Lung (tissue), 12 donors: ENCODE measurements around the gene TNFSF9. TPM values are rescaled to one million over a fixed set of nuclear protein-coding genes. Genes with fewer than 3 reads are reported as not detected.

Experiments
- ATAC-seq: fragments of 200-7000 bp; cut with Tn5 transposase; one replicate; pipeline ENCODE4 v1.9.1; 2020; ENCODE audit warnings: moderate number of reproducible peaks; ENCODE audit not compliant: insufficient read depth, low FRiP score
- DNase-seq, 3 donors: peaks; one replicate each; pipeline ENCODE4 v3.0.0-alpha.2; 2013 to 2017
- H3K27ac ChIP-seq, 2 donors: one replicate each; pipeline ENCODE4 v1.5.1; 2013; ENCODE audit warnings: mild to moderate bottlenecking in 2 of 2, moderate library complexity in 2 of 2, control low read depth in 1 of 2, inconsistent platforms in 1 of 2, low read depth in 1 of 2, low read length in 1 of 2
- H3K27me3 ChIP-seq, 3 donors: one replicate each; pipeline ENCODE4 v1.5.1; 2013; ENCODE audit warnings: low read length in 2 of 3; ENCODE audit not compliant: control insufficient read depth in 3 of 3, insufficient read depth in 3 of 3
- H3K36me3 ChIP-seq, 4 donors: one replicate each; pipeline ENCODE4 v1.5.1; 2013; ENCODE audit warnings: low read length in 4 of 4, mild to moderate bottlenecking in 1 of 4, moderate library complexity in 1 of 4; ENCODE audit not compliant: control insufficient read depth in 4 of 4, insufficient read depth in 4 of 4
- H3K4me1 ChIP-seq, 5 donors: one replicate each; pipeline ENCODE4 v1.5.1; 2013; ENCODE audit warnings: low read length in 5 of 5, mild to moderate bottlenecking in 2 of 5, moderate library complexity in 1 of 5; ENCODE audit not compliant: control insufficient read depth in 5 of 5, insufficient read depth in 5 of 5
- H3K4me3 ChIP-seq: one replicate; pipeline ENCODE4 v1.5.1; 2013; ENCODE audit warnings: mild to moderate bottlenecking, control low read depth, moderate library complexity
- H3K9ac ChIP-seq, 2 donors: one replicate each; pipeline ENCODE4 v1.5.1; 2013; ENCODE audit warnings: low read length in 2 of 2, control low read depth in 1 of 2; ENCODE audit not compliant: insufficient read depth in 1 of 2
- H3K9me3 ChIP-seq, 4 donors: one replicate each; pipeline ENCODE4 v1.5.1; 2013; ENCODE audit warnings: low read length in 3 of 4, mild to moderate bottlenecking in 1 of 4, moderate library complexity in 1 of 4; ENCODE audit not compliant: control insufficient read depth in 4 of 4, insufficient read depth in 3 of 4
- WGBS, 2 donors: extraction: QIAGEN DNeasy Blood & Tissue Kit; methylation state at CpG; one replicate each; pipeline ENCODE4 v1.1.7; 2013; 5-methylcytosine and 5-hydroxymethylcytosine counted together
- polyA plus RNA-seq, 2 donors: library from polyadenylated mRNA; stranded (reverse); fragments of 200-250 nt; gene quantifications; one replicate each; pipeline ENCODE4 v1.2.1, GENCODE V29; 2013
- total RNA-seq, 2 donors: library from RNA; depleted of rRNA in 1 of 2; stranded (reverse); fragments of >200 nt in 1 of 2; gene quantifications; one replicate each; pipeline ENCODE4 v1.2.1, GENCODE V29; 2014 to 2021
- TF ChIP-seq, protein P1 (sequence below): IDR thresholded peaks from 2 replicates; pipeline ENCODE4 v1.5.1; 2012; ENCODE audit warnings: mild to moderate bottlenecking; ENCODE audit errors: control extremely low read depth, extremely low read depth
- donor health status: control.
- donor health status: control.
- donor health status: Bipolar disorder and iron deficiency.
- donor health status: healthy.
- donor health status: DM: yes; HTN: yes; CAD: no.

The TNFSF9 gene
- total and polyA plus RNA-seq, 4 donors = 1.00 to 10.1 (median 5.9) TPM

DNA sequence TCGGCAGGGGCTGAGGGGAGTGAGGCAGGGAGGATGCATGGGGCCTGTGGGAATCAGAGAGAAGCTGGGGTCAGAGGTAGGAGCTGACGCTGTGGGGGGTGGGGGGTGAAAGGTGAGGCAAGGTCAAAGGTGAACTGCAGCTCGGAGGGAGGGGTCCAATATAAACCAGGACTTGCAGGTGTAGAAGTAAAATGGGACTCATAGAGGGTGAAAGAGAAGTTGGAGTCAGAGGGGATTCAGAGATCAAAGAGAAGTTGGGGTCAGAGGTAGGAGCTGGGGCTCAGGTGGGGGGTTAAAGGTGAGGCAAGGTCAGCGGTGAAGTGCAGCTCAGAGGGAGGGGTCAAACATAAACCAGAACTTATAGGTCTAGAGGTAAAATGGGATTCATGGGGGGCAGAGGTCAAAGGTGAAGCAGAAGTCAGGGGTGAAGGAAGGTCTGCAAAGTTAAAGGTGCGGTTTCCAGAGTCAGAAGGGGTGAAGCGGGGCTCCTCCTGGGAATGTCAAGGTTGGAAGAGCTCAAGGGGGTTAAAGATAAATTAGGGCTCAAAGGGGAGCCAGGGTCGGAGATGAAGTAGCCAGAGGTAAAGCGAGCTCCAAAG, 36.3 kb upstream of the TNFSF9 start:
- TF ChIP-seq, protein P1, sequence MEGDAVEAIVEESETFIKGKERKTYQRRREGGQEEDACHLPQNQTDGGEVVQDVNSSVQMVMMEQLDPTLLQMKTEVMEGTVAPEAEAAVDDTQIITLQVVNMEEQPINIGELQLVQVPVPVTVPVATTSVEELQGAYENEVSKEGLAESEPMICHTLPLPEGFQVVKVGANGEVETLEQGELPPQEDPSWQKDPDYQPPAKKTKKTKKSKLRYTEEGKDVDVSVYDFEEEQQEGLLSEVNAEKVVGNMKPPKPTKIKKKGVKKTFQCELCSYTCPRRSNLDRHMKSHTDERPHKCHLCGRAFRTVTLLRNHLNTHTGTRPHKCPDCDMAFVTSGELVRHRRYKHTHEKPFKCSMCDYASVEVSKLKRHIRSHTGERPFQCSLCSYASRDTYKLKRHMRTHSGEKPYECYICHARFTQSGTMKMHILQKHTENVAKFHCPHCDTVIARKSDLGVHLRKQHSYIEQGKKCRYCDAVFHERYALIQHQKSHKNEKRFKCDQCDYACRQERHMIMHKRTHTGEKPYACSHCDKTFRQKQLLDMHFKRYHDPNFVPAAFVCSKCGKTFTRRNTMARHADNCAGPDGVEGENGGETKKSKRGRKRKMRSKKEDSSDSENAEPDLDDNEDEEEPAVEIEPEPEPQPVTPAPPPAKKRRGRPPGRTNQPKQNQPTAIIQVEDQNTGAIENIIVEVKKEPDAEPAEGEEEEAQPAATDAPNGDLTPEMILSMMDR = no peak

DNA sequence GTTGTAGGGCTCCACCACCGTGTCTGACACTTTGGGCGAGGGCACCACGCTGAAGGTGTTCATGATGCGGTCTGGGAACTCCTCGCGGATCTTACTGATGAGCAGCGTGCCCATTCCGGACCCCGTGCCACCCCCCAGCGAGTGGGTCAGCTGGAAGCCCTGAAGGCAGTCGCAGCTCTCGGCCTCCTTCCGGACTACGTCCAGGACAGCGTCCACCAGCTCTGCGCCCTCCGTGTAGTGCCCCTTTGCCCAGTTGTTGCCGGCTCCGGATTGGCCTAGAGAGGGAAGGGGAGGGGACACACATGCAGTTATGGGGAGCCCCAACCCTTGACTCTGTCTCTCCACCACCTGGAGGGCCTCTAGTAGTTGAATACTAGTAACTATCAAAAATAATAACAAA, 34.9 kb upstream of the TNFSF9 start:
- Histone ChIP-seq H3K27me3 (peaks cover 0 to 2% (median 0%) of the 10 kb centered on the region in 3 donors), H3K9me3 (peaks cover 0 to 12% (median 1%) of the 10 kb centered on the region in 4 donors), H3K27ac (no peak overlapping the region), H3K36me3 (no peaks in the 10 kb centered on the region), H3K9ac (no peak overlapping the region), H3K4me3 (no peak overlapping the region), H3K4me1 (peaks cover 0 to 2% (median 0%) of the 10 kb centered on the region in 5 donors)
- ATAC-seq (no peak), DNase-seq (no peak)
- TF ChIP-seq, protein P1 = no peak
- WGBS, 2 donors = 96 to 97% methylated on average over 19 of the region's 19 CpGs

More for the DNA sequence above, 36.3 kb upstream of the TNFSF9 start:
- WGBS, 2 donors = 86 to 90% methylated on average over 8 of the region's 8 CpGs
- H3K9me3 ChIP-seq = peaks cover 0 to 12% (median 1%) of the 10 kb centered on the region in 4 donors
- H3K4me1 ChIP-seq = no peaks in the 10 kb centered on the region
- DNase-seq = no peak
- no peaks in the 10 kb centered on the region for H3K36me3 ChIP-seq
- no peak overlapping the region for H3K9ac ChIP-seq
- no peak for ATAC-seq
- no peak overlapping the region for H3K4me3 ChIP-seq
- H3K27me3 ChIP-seq = no peaks in the 10 kb centered on the region
- H3K27ac ChIP-seq = no peak overlapping the region

DNA sequence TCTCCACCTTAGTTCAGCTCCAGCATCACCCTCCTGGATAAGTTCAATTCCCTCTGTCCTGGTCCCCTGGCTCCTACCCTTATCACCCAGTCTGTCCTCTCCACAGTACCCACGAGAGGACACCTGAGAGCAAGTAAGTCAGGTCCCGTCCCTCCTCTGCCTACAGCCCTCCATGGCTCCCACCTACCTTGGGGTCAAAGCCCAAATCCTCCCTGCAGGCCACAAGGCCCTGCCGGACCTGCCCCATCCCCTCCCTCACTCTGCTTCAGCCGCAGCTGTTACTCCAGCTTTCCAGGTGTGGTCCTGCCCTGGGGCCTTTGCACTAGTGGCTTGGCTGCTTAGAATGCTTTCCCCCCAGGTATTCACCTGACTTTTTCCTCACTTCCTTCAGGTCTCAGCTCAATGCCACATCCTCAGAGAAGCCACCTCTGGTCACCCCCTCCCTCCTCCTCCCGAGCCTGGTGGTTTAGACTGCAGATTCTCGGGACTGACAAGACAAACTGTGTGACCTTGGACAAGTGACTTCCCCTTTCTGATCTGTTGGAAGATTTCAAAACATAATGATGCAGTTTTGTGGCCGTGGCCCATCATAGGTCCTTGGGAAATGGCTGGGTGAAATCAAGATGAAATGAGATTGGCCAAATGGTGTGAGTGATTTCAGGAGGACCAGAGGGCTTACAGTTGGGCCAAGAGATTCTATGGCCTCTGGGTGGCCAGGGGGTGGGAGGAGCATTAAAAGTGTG, 32.4 kb upstream of the TNFSF9 start:
- H3K27me3 ChIP-seq = peaks cover 0 to 10% (median 5%) of the 10 kb centered on the region in 3 donors
- 61 to 68% methylated on average over 7 of the region's 7 CpGs for WGBS, 2 donors
- ATAC-seq = no peak

More for the DNA sequence above, 32.4 kb upstream of the TNFSF9 start:
- H3K9me3 ChIP-seq = no peaks in the 10 kb centered on the region
- H3K4me1 ChIP-seq = peaks cover 0 to 11% (median 4%) of the 10 kb centered on the region in 5 donors
- no peak overlapping the region for H3K4me3 ChIP-seq
- no peak overlapping the region for H3K27ac ChIP-seq
- no peak overlapping the region for H3K9ac ChIP-seq
- no peak for DNase-seq
- TF ChIP-seq, protein P1 = no peak
- H3K36me3 ChIP-seq = no peaks in the 10 kb centered on the region
